ENCODE results near the gene FAM219B. TPM values are rescaled to one million over a fixed set of nuclear protein-coding genes. Genes with fewer than 3 reads are reported as not detected.

Gene FAM219B
- 10 to 100 TPM; 25.4 to 42.8 TPM for total RNA-seq

- Histone ChIP-seq H3K27ac (peak within 1 kb of the TSS; percentile 70 to 87 (median 80)), H3K9me3 (no peaks in the 10 kb centered on the region), H3K4me3 (peak within 1 kb of the TSS; percentile 63 to 79), H3K36me3 (replicated peaks in 1 of 2; ENCODE audit: insufficient read depth in 1 of 2, low read depth in 2 of 2) (peaks cover 1 to 6% of the 10 kb centered on the region in 2 donors), H3K27me3 (no peaks in the 10 kb centered on the region), H3K4me1 (peaks cover 27% of the 10 kb centered on the region)
- ATAC-seq (peak; percentile 97), DNase-seq (peak; percentile 92 to 95 (median 94))
- TF ChIP-seq, protein P1, sequence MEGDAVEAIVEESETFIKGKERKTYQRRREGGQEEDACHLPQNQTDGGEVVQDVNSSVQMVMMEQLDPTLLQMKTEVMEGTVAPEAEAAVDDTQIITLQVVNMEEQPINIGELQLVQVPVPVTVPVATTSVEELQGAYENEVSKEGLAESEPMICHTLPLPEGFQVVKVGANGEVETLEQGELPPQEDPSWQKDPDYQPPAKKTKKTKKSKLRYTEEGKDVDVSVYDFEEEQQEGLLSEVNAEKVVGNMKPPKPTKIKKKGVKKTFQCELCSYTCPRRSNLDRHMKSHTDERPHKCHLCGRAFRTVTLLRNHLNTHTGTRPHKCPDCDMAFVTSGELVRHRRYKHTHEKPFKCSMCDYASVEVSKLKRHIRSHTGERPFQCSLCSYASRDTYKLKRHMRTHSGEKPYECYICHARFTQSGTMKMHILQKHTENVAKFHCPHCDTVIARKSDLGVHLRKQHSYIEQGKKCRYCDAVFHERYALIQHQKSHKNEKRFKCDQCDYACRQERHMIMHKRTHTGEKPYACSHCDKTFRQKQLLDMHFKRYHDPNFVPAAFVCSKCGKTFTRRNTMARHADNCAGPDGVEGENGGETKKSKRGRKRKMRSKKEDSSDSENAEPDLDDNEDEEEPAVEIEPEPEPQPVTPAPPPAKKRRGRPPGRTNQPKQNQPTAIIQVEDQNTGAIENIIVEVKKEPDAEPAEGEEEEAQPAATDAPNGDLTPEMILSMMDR (IDR thresholded peaks at IDR 0.05): no peak
- peak; percentile 42 to 71 (median 63) for TF ChIP-seq POLR2A (IDR thresholded peaks at IDR 0.05)
- intact Hi-C loops (cut with DNase I): loop anchor here (10.0 kb wide), 1 partner anchor 62 kb away; the partner anchor contains the start of gene ULK3
- WGBS, 2 donors: 0% methylated on average over 10 to 73 of the region's 74 CpGs
These were observed at the start of gene FAM219B for GRCh38 chr15:74906450-74907162. TSS of gene FAM219B (minus strand) at chr15:74906851. CDS start at chr15:74906800, 51 bp downstream.

DNA sequence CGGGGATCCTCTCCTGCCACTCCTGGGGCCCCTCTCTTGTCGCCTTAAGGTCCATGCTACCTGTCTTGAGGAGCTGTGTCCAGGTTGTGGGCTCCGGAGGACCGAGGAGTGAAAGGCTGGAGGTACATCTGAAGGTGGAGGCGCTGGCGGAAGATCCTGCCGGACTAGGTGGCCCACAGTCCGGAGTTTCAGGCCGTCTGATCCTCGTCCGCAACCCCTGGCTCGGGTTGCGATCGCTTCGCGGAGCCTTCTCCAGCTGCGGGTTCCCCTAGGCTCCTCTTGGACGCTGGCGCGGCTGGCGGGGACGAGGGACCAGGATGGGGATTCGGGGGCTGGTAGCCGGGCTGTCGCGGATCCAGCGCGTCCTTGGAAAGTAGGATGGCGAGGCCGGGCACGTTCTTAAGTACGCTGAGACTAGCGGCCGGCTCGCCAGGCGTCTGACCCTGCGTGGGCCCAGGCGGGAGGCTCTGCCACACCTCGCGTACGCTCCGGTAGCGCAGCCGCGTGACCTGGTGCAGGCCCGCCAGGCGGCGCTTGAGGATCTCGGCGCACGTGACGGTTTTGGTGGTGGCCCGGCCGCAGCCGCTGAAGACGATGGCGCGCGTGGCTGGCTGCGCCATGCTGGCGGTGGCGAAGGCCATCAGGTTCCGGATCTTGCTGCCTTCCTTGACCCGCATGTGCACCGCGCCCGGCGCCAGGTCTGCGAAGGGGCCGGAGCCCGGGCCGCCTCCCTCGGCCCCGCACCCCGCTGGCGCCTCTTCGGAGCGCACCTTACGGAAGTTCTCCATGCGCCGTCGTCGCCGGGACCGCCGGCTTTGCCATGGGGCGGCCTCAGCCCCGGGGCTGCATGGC lies 49.4 kb upstream of the FAM219B start:
- DNase-seq (peak; percentile 75 to 87 (median 82)), ATAC-seq (peak; percentile 63)
- 22 to 43% methylated on average over 1 to 88 of the region's 88 CpGs for WGBS, 2 donors
- peak overlapping the region; percentile 57 to 87 (median 84) for H3K27ac ChIP-seq
- H3K9me3 ChIP-seq: no peaks in the 10 kb centered on the region
- intact Hi-C loops (cut with DNase I): no loop called here
- H3K4me3 ChIP-seq: peak overlapping the region; percentile 0 to 19
- H3K36me3 ChIP-seq (replicated peaks in 1 of 2; ENCODE audit: insufficient read depth in 1 of 2, low read depth in 2 of 2): no peaks in the 10 kb centered on the region
- peaks cover 53% of the 10 kb centered on the region for H3K4me1 ChIP-seq
- TF ChIP-seq, protein P1 (IDR thresholded peaks at IDR 0.05): peak; percentile 9 to 65 (median 52)
- TF ChIP-seq POLR2A (IDR thresholded peaks at IDR 0.05): no peak
- no peaks in the 10 kb centered on the region for H3K27me3 ChIP-seq

DNA sequence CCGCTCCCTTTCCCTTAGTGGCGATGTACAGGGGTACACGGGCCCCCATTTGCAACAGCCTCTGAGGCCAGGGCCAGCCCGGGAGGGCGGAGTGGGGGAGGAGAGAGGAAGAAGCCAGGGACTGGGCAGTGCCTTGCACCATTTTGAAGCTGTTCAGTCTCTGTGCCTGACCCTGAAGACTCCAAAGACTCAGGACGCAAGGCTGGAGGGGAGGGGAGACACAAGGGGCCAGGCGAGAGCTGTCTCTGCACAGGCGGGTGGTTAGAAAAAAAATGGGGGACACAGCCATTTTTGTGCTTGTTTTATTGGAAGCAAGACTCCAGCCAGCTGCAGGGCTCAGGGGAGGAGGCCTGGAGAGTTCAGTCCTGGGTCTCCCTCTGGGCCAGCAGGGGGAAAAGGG lies 48.4 kb upstream of the FAM219B start:
- Histone ChIP-seq H3K4me1 (peaks cover 49% of the 10 kb centered on the region), H3K36me3 (replicated peaks in 1 of 2; ENCODE audit: insufficient read depth in 1 of 2, low read depth in 2 of 2) (no peaks in the 10 kb centered on the region), H3K4me3 (no peak overlapping the region), H3K27me3 (no peaks in the 10 kb centered on the region), H3K9me3 (no peaks in the 10 kb centered on the region), H3K27ac (no peak overlapping the region)
- intact Hi-C loops (cut with DNase I): no loop called here
- DNase-seq (no peak), ATAC-seq (no peak)
- no peak for TF ChIP-seq POLR2A (IDR thresholded peaks at IDR 0.05)
- TF ChIP-seq, protein P1 (IDR thresholded peaks at IDR 0.05): no peak
- 76 to 77% methylated on average over 8 of the region's 8 CpGs for WGBS, 2 donors

GRCh38 chr15:74954515-74954914 lies 47.9 kb upstream of the FAM219B start:
- no peaks in the 10 kb centered on the region for H3K27me3 ChIP-seq
- TF ChIP-seq, protein P1 (IDR thresholded peaks at IDR 0.05): no peak
- TF ChIP-seq POLR2A (IDR thresholded peaks at IDR 0.05): no peak
- no peaks in the 10 kb centered on the region for H3K9me3 ChIP-seq
- H3K4me3 ChIP-seq: no peak overlapping the region
- ATAC-seq: no peak
- intact Hi-C loops (cut with DNase I): loop anchor here (5.0 kb wide), 1 partner anchor 182 kb away; no protein-coding TSS in a partner anchor
- peak in 1 of 4 donors; percentile 18 for DNase-seq
- H3K27ac ChIP-seq: no peak overlapping the region
- no peaks in the 10 kb centered on the region for H3K36me3 ChIP-seq (replicated peaks in 1 of 2; ENCODE audit: insufficient read depth in 1 of 2, low read depth in 2 of 2)
- peaks cover 44% of the 10 kb centered on the region for H3K4me1 ChIP-seq
